A673 (cell line): ENCODE data around the gene IBTK. TPM values are rescaled to one million over a fixed set of nuclear protein-coding genes. Genes with fewer than 3 reads are reported as not detected.

ENCODE experiments used
- BruUV-seq: library from RNA; stranded (reverse); fragments of 400-500 nt; replicated peaks from 2 replicates; lab custom pipeline; 2021; lab: Mats Ljungman, UMichigan
- CTCF ChIA-PET: fragments of 300-600 bp; sonication (Branson Sonifier 250); formaldehyde crosslinking; loops from one replicate; lab custom pipeline; 2022; ENCODE audit warnings: antibody characterized with exemption; lab: Charles Lee
- POLR2A ChIA-PET: fragments of 300-600 bp; sonication (Branson Sonifier 250); formaldehyde crosslinking; loops from one replicate; lab custom pipeline; 2022; ENCODE audit warnings: antibody characterized with exemption; ENCODE audit not compliant: low non-redundant PET; lab: Charles Lee
- DNase-seq: peaks from one replicate; pipeline ENCODE4 v3.0.0-alpha.2; 2015; ENCODE audit warnings: low spot score
- H3K27ac ChIP-seq: fragments of 200-600 bp; sonication (generic); 2 replicates; pipeline ENCODE4 v1.5.1; 2016; ENCODE audit warnings: mixed run types, low read depth, mild to moderate bottlenecking, mixed read lengths, antibody characterized with exemption, low read length; ENCODE audit not compliant: poor library complexity, severe bottlenecking
- H3K27me3 ChIP-seq: fragments of 200-600 bp; sonication (generic); replicated peaks from 2 replicates; pipeline ENCODE4 v1.6.1; 2017; ENCODE audit warnings: mixed run types, low read depth, mild to moderate bottlenecking, mixed read lengths, antibody characterized with exemption, low read length; ENCODE audit not compliant: insufficient read depth, poor library complexity
- H3K36me3 ChIP-seq: fragments of 200-600 bp; sonication (generic); 2 replicates; pipeline ENCODE4 v1.6.1; 2016; ENCODE audit warnings: mixed run types, mild to moderate bottlenecking, mixed read lengths, antibody characterized with exemption, low read length; ENCODE audit not compliant: insufficient read depth, poor library complexity, severe bottlenecking
- H3K4me1 ChIP-seq: fragments of 200-600 bp; sonication (generic); 2 replicates; pipeline ENCODE4 v1.6.1; 2017; ENCODE audit warnings: mixed run types, mild to moderate bottlenecking, mixed read lengths, antibody characterized with exemption, low read length; ENCODE audit not compliant: insufficient read depth, poor library complexity, severe bottlenecking
- H3K4me3 ChIP-seq: fragments of 200-600 bp; sonication (generic); 2 replicates; pipeline ENCODE4 v1.5.1; 2016; ENCODE audit warnings: low read depth, mixed run types, mild to moderate bottlenecking, mixed read lengths, low read length; ENCODE audit not compliant: poor library complexity, severe bottlenecking
- H3K9me3 ChIP-seq: fragments of 200-600 bp; sonication (generic); 2 replicates; pipeline ENCODE4 v1.6.1; 2016; ENCODE audit warnings: mixed run types, low read depth, mild to moderate bottlenecking, mixed read lengths, antibody characterized with exemption, low read length; ENCODE audit not compliant: poor library complexity, severe bottlenecking
- CTCF ChIP-seq: fragments of 300-800, 200-600 bp; sonication (generic); conservative IDR thresholded peaks from 2 replicates; pipeline ENCODE4 v1.5.1; 2017; ENCODE audit warnings: low read depth, mild to moderate bottlenecking, antibody characterized with exemption, low read length, moderate library complexity, mixed read lengths
- EZH2 ChIP-seq: fragments of 200-600 bp; sonication (generic); IDR thresholded peaks from 2 replicates; pipeline ENCODE4 v1.6.1; 2017; ENCODE audit warnings: borderline replicate concordance, low read depth, mild to moderate bottlenecking, mixed read lengths, antibody characterized with exemption, low read length; ENCODE audit not compliant: poor library complexity, severe bottlenecking
- intact Hi-C: fragments of 100-400 bp; cut with micrococcal nuclease; formaldehyde crosslinking; loops from one replicate; pipeline ENCODE4 v1.10.0; 2022; ENCODE audit not compliant: unreplicated experiment
- total RNA-seq: library from RNA; stranded (reverse); gene quantifications from 2 replicates; pipeline ENCODE4 v1.2.3, GENCODE V29; 2021

IBTK gene
- total RNA-seq, 1 experiment from 2014 or later = 41.3 TPM

- CTCF ChIA-PET = no interaction called here
- no peak overlapping the region for H3K27ac ChIP-seq
- H3K4me3 ChIP-seq = no peak overlapping the region
- intact Hi-C loops = loop anchor here (5.0 to 10.0 kb wide), 2 partner anchors 263 to 1110 kb away; no protein-coding TSS in a partner anchor
- H3K36me3 ChIP-seq = no peaks in the 10 kb centered on the region
- no peaks in the 10 kb centered on the region for H3K9me3 ChIP-seq
- peaks cover 42% of the 10 kb centered on the region for H3K4me1 ChIP-seq
- BruUV-seq = no TSS peak
- POLR2A ChIA-PET = no interaction called here
- TF ChIP-seq EZH2 = no peak
- no peak for TF ChIP-seq CTCF
- no peak for DNase-seq
- no peaks in the 10 kb centered on the region for H3K27me3 ChIP-seq
Observed at GRCh38 chr6:82264321-82264720, 16.8 kb upstream of the IBTK start.

GRCh38 chr6:82263916-82264315 lies 16.4 kb upstream of the IBTK start:
- no peak overlapping the region for H3K27ac ChIP-seq
- DNase-seq = no peak
- intact Hi-C loops = loop anchor here (5.0 to 10.0 kb wide), 2 partner anchors 263 to 1111 kb away; no protein-coding TSS in a partner anchor

GRCh38 chr6:82260997-82261732 lies 13.6 kb upstream of the IBTK start:
- no peaks in the 10 kb centered on the region for H3K36me3 ChIP-seq
- H3K27ac ChIP-seq = peak overlapping the region; percentile 6
- no TSS peak for BruUV-seq
- peaks cover 27% of the 10 kb centered on the region for H3K4me1 ChIP-seq
- peak; percentile 52 for DNase-seq
- H3K9me3 ChIP-seq = no peaks in the 10 kb centered on the region
- ChIA-PET POLR2A (interaction anchor here (0.6 kb wide), 2 partner anchors 364 to 796 kb away, joined by 3 read pairs; no protein-coding TSS in a partner anchor), CTCF (interaction anchor here (0.7 to 1.3 kb wide), 3 partner anchors 10 to 1275 kb away, joined by 3 to 6 read pairs (median 3); no protein-coding TSS in a partner anchor)
- intact Hi-C loops = loop anchor here (5.0 to 10.0 kb wide), 2 partner anchors 266 to 1114 kb away; no protein-coding TSS in a partner anchor
- no peaks in the 10 kb centered on the region for H3K27me3 ChIP-seq
- no peak for TF ChIP-seq EZH2
- no peak for TF ChIP-seq CTCF
- no peak overlapping the region for H3K4me3 ChIP-seq

More at GRCh38 chr6:82263916-82264315, 16.4 kb upstream of the IBTK start:
- Histone ChIP-seq H3K36me3 (no peaks in the 10 kb centered on the region), H3K4me3 (no peak overlapping the region), H3K9me3 (no peaks in the 10 kb centered on the region), H3K4me1 (peaks cover 38% of the 10 kb centered on the region), H3K27me3 (no peaks in the 10 kb centered on the region)
- ChIA-PET POLR2A (no interaction called here), CTCF (no interaction called here)
- BruUV-seq = no TSS peak
- TF ChIP-seq EZH2 = no peak
- TF ChIP-seq CTCF = no peak
